GM10266 (cell line): ENCODE results near the gene RHOD.

Source experiments
- DNase-seq: peaks from one replicate; pipeline ENCODE4 v3.0.0; 2012; ENCODE audit errors: extremely low spot score
- CTCF ChIP-seq: IDR thresholded peaks from 2 replicates; pipeline ENCODE4 v1.5.1; 2012; ENCODE audit warnings: mild to moderate bottlenecking, low read depth; ENCODE audit not compliant: control insufficient read depth, insufficient read depth; ENCODE audit errors: missing control alignments

The RHOD gene

GRCh38 chr11:67072295-67072694 lies 15.6 kb downstream of the RHOD start:
- no peak for TF ChIP-seq CTCF
- DNase-seq = no peak

- no peak for DNase-seq
- no peak for TF ChIP-seq CTCF
These were observed 17.3 kb downstream of the RHOD start for GRCh38 chr11:67073908-67074307.

GRCh38 chr11:67076202-67076601 lies 19.6 kb downstream of the RHOD start:
- DNase-seq = no peak
- TF ChIP-seq CTCF = no peak

- TF ChIP-seq CTCF = no peak
- no peak for DNase-seq
These were observed 22.5 kb downstream of the RHOD start for GRCh38 chr11:67079065-67079705.

GRCh38 chr11:67082071-67082791 lies 25.6 kb downstream of the RHOD start:
- no peak for TF ChIP-seq CTCF

GRCh38 chr11:67083786-67084366 lies 27.2 kb downstream of the RHOD start:
- no peak for DNase-seq
- no peak for TF ChIP-seq CTCF

More at GRCh38 chr11:67082071-67082791, 25.6 kb downstream of the RHOD start:
- DNase-seq = no peak

GRCh38 chr11:67085617-67086016 lies 29.0 kb downstream of the RHOD start:
- DNase-seq = no peak

More at GRCh38 chr11:67085617-67086016, 29.0 kb downstream of the RHOD start:
- no peak for TF ChIP-seq CTCF
